ENCODE measurements around the gene THY1.

DNA sequence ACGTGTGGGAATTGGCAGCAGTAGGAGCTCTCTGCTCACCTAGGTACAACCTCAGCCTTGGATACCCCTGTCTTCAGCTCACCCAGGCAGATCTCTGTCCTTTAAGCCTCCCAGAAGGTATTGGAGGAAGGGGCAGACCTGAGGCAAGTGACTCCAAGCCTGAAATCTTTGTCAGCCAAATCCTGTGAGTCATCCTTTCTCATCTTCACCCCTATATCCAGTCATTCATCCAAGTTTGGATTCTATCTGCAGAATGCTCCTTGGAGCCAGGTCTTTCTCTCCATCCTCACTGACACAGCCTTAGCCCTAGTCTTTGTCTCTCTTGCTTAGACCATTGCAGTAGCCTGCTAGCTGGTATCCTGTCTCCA is 10.4 kb upstream of the THY1 start:
- TF ChIP-seq EP300 (IDR thresholded peaks at IDR 0.05; ENCODE audit: borderline replicate concordance) (no peak), CEBPB (IDR thresholded peaks at IDR 0.05) (no peak), YY1 (IDR thresholded peaks at IDR 0.05; ENCODE audit: low read depth) (no peak), EGR1 (IDR thresholded peaks at IDR 0.05) (no peak), NFIC (IDR thresholded peaks at IDR 0.05) (no peak), TEAD4 (IDR thresholded peaks at IDR 0.05) (no peak), RAD21 (IDR thresholded peaks at IDR 0.05; ENCODE audit: low read depth) (no peak)
- TF ChIP-seq, protein P1, sequence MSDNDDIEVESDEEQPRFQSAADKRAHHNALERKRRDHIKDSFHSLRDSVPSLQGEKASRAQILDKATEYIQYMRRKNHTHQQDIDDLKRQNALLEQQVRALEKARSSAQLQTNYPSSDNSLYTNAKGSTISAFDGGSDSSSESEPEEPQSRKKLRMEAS (IDR thresholded peaks at IDR 0.05): no peak
